Thoracic aorta (tissue), 2 donors: ENCODE measurements around the gene TBC1D30. TPM values are rescaled to one million over a fixed set of nuclear protein-coding genes. Genes with fewer than 3 reads are reported as not detected.

Experiments
- ATAC-seq: fragments of 150-250 bp; one replicate; pipeline ENCODE4 v1.8.0; 2017; ENCODE audit warnings: low read depth; ENCODE audit not compliant: insufficient number of reproducible peaks, low FRiP score
- DNase-seq: peaks from one replicate; pipeline ENCODE4 v3.0.0-alpha.2; 2020; ENCODE audit warnings: low spot score
- H3K27ac ChIP-seq, 2 donors: fragments of 200-600 bp; sonication (generic); 1 replicate in 1 of 2; 2 replicates in 1 of 2; pipeline ENCODE4 v1.5.1; 2016; ENCODE audit warnings: mild to moderate bottlenecking in 2 of 2, moderate library complexity in 2 of 2
- H3K27me3 ChIP-seq: fragments of 200-600 bp; sonication (generic); replicated peaks from 2 replicates; pipeline ENCODE4 v1.6.0; 2016; ENCODE audit warnings: mild to moderate bottlenecking; ENCODE audit not compliant: insufficient read depth
- H3K36me3 ChIP-seq: fragments of 200-600 bp; sonication (generic); one replicate; pipeline ENCODE4 v1.5.1; 2016
- H3K4me1 ChIP-seq, 2 donors: fragments of 200-600 bp; sonication (generic); 1 replicate in 1 of 2; 2 replicates in 1 of 2; pipeline versions ENCODE4 v1.5.1 to v1.6.0; 2016; ENCODE audit warnings: low read depth in 2 of 2, mild to moderate bottlenecking in 1 of 2; ENCODE audit not compliant: control insufficient read depth in 1 of 2
- H3K4me3 ChIP-seq: fragments of 200-600 bp; sonication (generic); 2 replicates; pipeline ENCODE4 v1.5.1; 2016; ENCODE audit warnings: mild to moderate bottlenecking
- H3K9me3 ChIP-seq: fragments of 200-600 bp; sonication (generic); 2 replicates; pipeline ENCODE4 v1.5.1; 2016
- CTCF ChIP-seq: fragments of 200-600 bp; sonication (generic); IDR thresholded peaks from one replicate; pipeline ENCODE4 v1.5.1; 2019; ENCODE audit warnings: antibody characterized with exemption
- total RNA-seq, 2 donors: library from RNA; depleted of rRNA; stranded (reverse); fragments of >200 nt; gene quantifications; one replicate each; pipeline versions ENCODE4 v1.1.0 to v1.2.3, GENCODE V29; 2016

TBC1D30 gene
- total RNA-seq, 2 donors from 2014 or later, result 7.6 to 19.0 TPM

DNA sequence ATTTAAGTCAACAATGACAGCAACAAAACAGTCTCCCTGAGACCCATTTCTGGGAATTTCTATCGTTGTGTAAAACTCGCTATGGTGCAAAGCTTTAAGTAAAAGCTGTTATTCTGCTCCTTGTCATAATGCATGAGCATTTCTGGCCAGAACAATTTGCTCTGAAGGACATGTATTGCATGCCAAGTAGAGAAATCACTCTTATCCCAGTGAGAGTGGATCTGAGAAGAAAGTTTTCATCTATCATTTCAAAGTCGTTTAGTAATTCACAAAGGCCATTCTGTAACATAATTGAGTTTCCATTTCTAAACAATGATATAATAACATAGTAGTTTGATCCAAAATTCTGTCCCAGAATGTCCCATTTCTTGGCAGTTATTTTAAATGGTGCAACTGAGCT, 86.6 kb downstream of the TBC1D30 start:
- Histone ChIP-seq H3K9me3 (no peaks in the 10 kb centered on the region), H3K4me3 (no peak overlapping the region), H3K4me1 (peaks cover 0 to 17% of the 10 kb centered on the region in 2 donors), H3K27ac (no peak overlapping the region), H3K27me3 (no peaks in the 10 kb centered on the region), H3K36me3 (no peaks in the 10 kb centered on the region)
- no peak for TF ChIP-seq CTCF
- no peak for DNase-seq
- no peak for ATAC-seq

- Histone ChIP-seq H3K9me3 (no peaks in the 10 kb centered on the region), H3K36me3 (no peaks in the 10 kb centered on the region), H3K27ac (no peak overlapping the region), H3K4me1 (peaks cover 0 to 17% of the 10 kb centered on the region in 2 donors), H3K4me3 (no peak overlapping the region), H3K27me3 (no peaks in the 10 kb centered on the region)
- ATAC-seq (no peak), DNase-seq (no peak)
- TF ChIP-seq CTCF, result no peak
These were observed 87.5 kb downstream of the TBC1D30 start for GRCh38 chr12:64911912-64912311.

DNA sequence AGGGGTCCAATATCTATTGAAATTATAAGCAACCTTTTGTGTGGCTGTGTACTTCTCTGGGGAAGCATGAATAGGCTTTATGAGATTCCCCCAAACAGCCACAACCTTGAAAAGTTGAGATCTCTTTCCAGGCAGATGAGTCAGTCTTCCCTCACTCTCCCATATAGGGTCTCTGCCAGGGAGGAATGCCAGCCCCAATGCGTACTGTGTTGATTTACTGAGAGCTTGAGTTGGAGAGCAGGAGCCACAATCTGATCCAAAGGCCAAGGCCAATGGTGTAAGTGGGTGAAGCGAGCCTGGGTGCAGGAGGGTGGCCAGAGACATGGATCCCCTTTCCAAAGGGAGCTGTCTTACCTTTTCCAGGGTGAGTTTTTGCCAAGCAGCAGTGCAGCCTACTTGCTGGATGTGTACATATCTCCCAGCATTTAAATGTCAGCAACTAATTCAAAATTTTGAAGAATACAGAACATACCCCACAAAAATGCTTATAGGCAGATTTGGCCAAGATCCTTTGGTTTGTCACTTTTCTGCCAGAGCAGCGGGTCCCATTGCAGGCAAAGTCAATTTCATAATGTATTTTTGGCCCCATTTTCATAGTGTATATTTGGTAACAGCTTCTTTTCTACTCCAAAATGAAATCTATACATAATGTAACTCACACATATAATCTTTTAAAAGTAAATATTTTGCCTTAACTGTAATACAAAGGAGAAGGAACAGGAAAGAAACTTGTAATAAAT, 88.2 kb downstream of the TBC1D30 start:
- TF ChIP-seq CTCF, result no peak
- no peak overlapping the region for H3K27ac ChIP-seq
- ATAC-seq (no peak), DNase-seq (no peak)
- no peaks in the 10 kb centered on the region for H3K27me3 ChIP-seq
- H3K9me3 ChIP-seq, result no peaks in the 10 kb centered on the region
- no peaks in the 10 kb centered on the region for H3K36me3 ChIP-seq
- no peak overlapping the region for H3K4me3 ChIP-seq
- H3K4me1 ChIP-seq, result peaks cover 0 to 17% of the 10 kb centered on the region in 2 donors

GRCh38 chr12:64915242-64915641, 90.8 kb downstream of the TBC1D30 start:
- no peaks in the 10 kb centered on the region for H3K27me3 ChIP-seq
- no peak overlapping the region for H3K27ac ChIP-seq
- H3K9me3 ChIP-seq, result no peaks in the 10 kb centered on the region
- H3K36me3 ChIP-seq, result no peaks in the 10 kb centered on the region
- ATAC-seq, result no peak
- no peak for TF ChIP-seq CTCF
- peaks cover 0 to 17% of the 10 kb centered on the region in 2 donors for H3K4me1 ChIP-seq
- H3K4me3 ChIP-seq, result no peak overlapping the region
- no peak for DNase-seq

- Histone ChIP-seq H3K4me3 (no peak overlapping the region), H3K9me3 (no peaks in the 10 kb centered on the region), H3K36me3 (no peaks in the 10 kb centered on the region), H3K27me3 (no peaks in the 10 kb centered on the region), H3K4me1 (peaks cover 0 to 12% of the 10 kb centered on the region in 2 donors), H3K27ac (no peak overlapping the region)
- no peak for ATAC-seq
- DNase-seq, result no peak
- no peak for TF ChIP-seq CTCF
These were observed 92.2 kb downstream of the TBC1D30 start for GRCh38 chr12:64916411-64917261.
